GM12865 (cell line): ENCODE measurements around the gene RTN4R.
"Not testable (repeated sequence)": the region's sequence is repeated elsewhere in the genome, so short reads cannot be mapped to it uniquely, and the experiment has no call there.

Source experiments
- DNase-seq: peaks from one replicate; pipeline ENCODE4 v3.0.0; 2010; ENCODE audit warnings: low read depth
- H3K4me3 ChIP-seq: 2 replicates; pipeline ENCODE4 v1.5.1; 2011; ENCODE audit warnings: mild to moderate bottlenecking, low read depth, low read length, control low read depth
- CTCF ChIP-seq: IDR thresholded peaks from 2 replicates; pipeline ENCODE4 v1.5.1; 2011; ENCODE audit warnings: low read length, control low read depth, low read depth, inconsistent platforms; ENCODE audit not compliant: insufficient read depth; ENCODE audit errors: missing control alignments

The RTN4R gene

DNA sequence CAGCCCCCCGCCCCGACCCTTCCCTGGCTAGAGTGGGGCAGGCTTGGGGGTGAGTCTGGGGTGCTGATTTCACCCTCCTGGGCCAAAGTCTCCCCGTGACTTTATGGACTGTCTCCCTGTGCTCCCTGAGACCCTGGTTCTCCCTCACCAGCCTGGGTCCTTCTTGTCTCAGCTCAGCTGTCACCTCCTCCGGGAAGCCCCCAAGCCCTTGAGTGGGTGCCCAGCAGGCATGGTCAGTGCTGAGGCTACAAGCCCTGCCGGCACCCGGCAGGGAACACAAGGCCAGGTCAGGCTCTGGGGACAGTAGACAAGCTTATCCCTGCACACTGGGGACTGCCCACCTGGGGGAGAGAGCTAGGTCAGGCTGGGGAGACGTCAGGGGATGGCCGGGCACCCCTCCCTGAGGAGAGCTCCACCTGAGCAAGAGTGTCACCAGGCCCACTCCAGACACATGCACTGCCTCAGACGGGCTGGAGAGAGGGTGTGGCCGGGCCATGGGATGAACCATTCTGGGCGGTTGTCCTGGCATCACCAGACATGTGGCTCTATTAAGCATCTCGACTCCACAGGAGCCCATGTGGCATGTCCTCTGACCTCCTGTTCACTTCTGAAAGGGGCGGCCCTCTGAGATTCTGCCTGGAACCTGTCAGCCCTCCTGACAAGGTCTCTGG lies 22.6 kb upstream of the RTN4R start:
- no peak for TF ChIP-seq CTCF
- DNase-seq = no peak
- no peak overlapping the region for H3K4me3 ChIP-seq

DNA sequence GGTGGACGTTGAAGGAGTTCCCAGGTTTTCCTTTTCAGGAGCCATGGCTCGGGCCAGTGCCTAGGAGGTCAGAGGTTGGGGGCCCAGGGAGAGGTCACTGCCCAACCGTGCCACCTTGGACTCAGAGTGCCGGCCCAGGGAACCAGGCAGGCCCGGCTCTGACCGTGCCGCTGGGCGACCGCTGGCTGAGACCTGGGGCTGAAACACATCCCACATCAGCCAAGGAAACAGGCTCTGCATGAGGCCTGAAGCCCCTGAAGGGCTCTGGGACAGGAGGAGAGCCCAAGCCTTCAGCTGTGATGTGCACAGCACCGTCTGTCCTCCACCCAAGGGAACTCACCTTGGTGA lies 21.9 kb upstream of the RTN4R start:
- no peak for TF ChIP-seq CTCF
- no peak overlapping the region for H3K4me3 ChIP-seq
- DNase-seq = no peak

GRCh38 chr22:20289182-20290044 lies 21.3 kb upstream of the RTN4R start:
- H3K4me3 ChIP-seq, DNase-seq: not testable (repeated sequence)

- not testable (repeated sequence) for H3K4me3 ChIP-seq, DNase-seq
Observed at GRCh38 chr22:20286784-20287423, 18.8 kb upstream of the RTN4R start.

DNA sequence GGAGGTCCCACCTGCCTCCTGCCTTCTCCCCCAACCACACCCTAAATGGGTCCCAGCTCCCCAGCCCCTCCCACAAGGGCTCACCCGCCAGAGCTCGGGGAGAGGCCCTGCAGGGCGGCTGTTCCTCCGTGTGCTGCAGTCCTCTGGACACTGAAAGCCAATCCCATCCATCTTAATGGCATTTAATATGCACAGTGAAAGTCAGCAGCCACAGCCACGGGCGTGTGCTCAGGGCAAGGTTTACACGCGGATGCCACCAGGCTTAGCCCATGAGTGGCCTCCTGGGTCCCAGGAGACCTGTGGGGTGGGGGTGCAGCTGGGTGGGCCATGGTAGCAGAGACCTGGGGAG lies 18.2 kb upstream of the RTN4R start:
- H3K4me3 ChIP-seq, DNase-seq: not testable (repeated sequence)

- H3K4me3 ChIP-seq = not testable (repeated sequence)
- TF ChIP-seq CTCF = peak; percentile 86
- DNase-seq = peak; percentile 62
Observed at GRCh38 chr22:20285473-20286311, 17.6 kb upstream of the RTN4R start.

DNA sequence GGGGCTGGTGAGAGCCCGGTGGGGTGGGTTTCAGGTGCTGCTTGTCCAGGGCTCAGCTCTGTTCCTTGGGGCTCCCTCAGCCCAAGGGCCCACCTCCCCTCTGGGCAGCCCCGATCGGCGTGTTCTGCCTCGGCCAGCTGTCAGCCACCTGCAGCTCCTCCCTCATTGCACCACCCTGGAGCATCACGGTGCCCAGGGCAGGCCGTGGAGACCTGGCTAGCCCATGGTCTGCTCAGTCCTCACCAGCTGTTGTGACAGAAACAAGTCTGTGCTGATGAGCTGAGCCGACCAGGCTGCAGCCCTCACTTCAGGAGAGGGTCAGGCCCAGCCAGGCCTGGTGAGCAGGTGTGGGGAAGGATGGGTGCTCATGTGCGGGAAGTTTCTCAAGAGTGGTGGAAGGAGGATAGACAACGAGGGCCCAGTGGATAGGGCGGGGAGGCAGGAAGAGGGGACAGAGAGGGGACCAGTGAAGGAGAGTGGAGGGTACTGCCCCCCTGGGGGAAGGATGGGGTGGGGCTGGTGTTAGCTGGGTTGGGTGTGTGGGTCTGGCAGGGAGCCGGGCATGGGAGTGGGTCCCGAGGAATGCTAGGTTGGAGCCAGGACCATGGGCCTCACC lies 16.5 kb upstream of the RTN4R start:
- no peak for TF ChIP-seq CTCF
- H3K4me3 ChIP-seq = no peak overlapping the region
- no peak for DNase-seq

- no peak overlapping the region for H3K4me3 ChIP-seq
- no peak for DNase-seq
- TF ChIP-seq CTCF = no peak
Observed at GRCh38 chr22:20283674-20284066, 15.6 kb upstream of the RTN4R start.
